HEK293T (cell line): ENCODE results near the gene NKAIN2.

Experiments
- FOXM1 ChIP-seq: fragments of 450-650 bp; IDR thresholded peaks from 2 replicates; pipeline ENCODE4 v1.6.1; 2017; ENCODE audit warnings: mild to moderate bottlenecking, borderline replicate concordance
- HDGF ChIP-seq: fragments of 450-650 bp; IDR thresholded peaks from 2 replicates; pipeline ENCODE4 v1.6.1; 2017; ENCODE audit warnings: antibody characterized with exemption, borderline replicate concordance
- SUZ12 ChIP-seq: fragments of 450-650 bp; IDR thresholded peaks from 2 replicates; pipeline ENCODE4 v1.6.1; 2016; ENCODE audit warnings: mild to moderate bottlenecking
- TARDBP ChIP-seq: fragments of 450-650 bp; IDR thresholded peaks from 2 replicates; pipeline ENCODE4 v1.6.1; 2016
- ZNF384 ChIP-seq: fragments of 450-650 bp; IDR thresholded peaks from 2 replicates; pipeline ENCODE4 v1.6.1; 2016

DNA sequence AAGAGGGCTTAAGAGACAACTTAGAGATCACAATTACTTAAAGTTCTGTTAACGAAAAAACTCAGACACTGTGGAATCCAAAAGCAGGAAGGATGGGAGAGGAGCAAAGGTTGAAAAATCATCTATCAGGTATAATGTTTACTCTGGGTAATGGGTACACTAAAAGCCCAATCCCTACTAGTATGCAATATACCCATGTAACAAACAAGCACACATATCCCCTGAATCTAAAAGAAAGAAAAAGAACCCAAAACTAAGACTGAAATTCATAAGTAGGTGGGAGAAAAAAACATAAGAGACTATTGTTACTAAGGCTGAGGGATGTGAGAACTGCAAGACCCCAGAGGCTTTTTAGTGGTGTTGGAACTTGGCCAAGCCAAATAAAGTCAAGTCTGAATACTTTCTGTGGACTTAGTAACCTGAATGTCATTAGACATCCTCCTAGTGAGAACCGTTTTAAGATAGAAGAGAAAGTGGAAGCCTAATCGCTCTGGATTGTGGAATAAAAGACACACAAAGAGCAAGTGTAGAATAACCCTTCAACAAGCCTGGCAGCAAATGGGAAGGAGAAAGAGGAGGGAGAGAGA lies 969.2 kb downstream of the NKAIN2 start:
- no peak for TF ChIP-seq ZNF384
- no peak for TF ChIP-seq TARDBP
- no peak for TF ChIP-seq SUZ12
- TF ChIP-seq FOXM1 = no peak
- no peak for TF ChIP-seq HDGF
